Smooth muscle cell of the brain vasculature (primary cell): ENCODE data around the gene TRIM8.
"Not testable (repeated sequence)": the region's sequence is repeated elsewhere in the genome, so short reads cannot be mapped to it uniquely, and the experiment has no call there.

Source experiments
- DNase-seq: peaks from one replicate; pipeline ENCODE4 v3.0.0-alpha.2; 2012; ENCODE audit warnings: low read depth, low spot score

The TRIM8 gene

DNA sequence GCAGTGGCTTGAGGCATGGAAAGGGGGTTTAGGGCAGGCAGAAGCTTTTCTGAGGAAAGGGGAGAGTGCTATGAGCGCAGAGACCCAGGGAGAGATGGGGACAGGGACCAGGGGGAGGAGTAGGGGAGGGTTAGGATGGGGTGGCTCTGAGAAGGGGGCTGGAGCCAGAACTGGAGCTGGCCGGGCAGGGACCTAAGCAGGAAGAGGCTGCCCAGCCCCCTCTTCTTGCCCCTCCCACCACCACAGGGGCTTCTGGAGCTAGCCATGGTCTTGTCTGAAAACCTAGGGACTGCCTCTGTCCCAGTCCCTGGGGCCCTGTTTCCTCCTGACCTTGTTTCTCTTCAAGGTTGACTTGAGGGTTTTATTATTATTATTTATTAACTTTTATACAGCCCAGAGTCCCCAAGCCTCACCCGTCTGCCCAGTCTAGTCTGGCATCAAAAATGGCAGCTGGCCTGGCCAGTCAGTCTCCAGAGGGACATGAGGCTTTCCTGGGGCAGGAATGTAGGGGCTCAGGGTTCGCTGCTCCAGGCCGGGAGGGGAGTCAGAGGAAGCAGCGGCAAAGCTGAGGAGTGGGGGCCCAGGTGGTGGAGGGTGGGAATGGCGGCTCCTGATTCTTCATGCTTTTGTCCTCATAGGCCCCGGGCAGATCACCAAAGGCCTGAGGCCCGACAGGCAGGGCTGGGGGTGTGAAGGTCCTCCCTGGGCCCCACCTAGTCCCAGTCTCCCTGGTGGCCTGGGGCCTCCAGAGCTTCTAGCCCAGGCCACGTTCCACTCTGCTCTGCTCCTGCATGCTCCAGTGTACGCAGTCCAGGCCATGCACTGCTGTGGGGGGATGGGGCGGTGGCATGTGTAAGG lies 5.7 kb downstream of the TRIM8 start:
- DNase-seq: no peak

DNA sequence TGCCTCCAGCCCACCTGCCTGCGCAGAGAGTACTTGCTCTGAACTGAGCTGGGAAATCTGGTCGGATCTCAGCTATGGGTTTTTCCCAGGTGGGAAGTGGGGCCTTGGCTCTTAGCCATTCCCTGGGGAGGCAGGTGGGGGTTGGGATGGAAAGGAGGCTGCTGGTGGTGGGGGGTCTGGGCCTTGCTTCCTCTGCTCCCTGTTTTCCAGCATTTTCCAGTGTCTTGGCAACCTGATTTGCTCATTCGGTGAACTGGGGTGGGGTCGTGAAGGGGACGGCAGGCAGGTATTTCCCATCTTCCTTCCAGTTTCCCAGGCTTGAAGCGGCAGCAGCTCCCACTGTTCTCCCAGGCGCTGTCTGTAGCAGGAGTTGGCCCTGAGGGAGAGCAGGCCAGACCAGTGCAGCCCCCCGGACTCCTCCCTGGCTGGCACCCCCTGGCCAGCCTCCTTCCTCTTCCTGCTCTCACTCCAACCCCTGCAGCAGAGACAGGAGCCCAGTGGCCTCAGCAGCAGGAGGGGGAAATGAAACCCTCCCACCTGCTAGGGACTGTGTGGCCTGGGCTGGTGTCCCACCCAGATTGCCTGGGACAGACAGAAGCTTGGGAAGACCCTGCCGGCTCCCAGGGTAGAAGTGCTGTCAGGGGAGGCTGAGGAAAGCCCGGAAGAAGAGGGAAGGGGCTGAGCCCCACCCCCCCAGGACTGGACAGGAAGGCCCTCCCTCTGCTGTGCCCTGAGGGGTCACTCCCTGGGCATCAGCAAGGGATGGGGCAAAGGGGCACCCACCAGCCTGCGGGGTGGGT lies 6.6 kb downstream of the TRIM8 start:
- no peak for DNase-seq

DNA sequence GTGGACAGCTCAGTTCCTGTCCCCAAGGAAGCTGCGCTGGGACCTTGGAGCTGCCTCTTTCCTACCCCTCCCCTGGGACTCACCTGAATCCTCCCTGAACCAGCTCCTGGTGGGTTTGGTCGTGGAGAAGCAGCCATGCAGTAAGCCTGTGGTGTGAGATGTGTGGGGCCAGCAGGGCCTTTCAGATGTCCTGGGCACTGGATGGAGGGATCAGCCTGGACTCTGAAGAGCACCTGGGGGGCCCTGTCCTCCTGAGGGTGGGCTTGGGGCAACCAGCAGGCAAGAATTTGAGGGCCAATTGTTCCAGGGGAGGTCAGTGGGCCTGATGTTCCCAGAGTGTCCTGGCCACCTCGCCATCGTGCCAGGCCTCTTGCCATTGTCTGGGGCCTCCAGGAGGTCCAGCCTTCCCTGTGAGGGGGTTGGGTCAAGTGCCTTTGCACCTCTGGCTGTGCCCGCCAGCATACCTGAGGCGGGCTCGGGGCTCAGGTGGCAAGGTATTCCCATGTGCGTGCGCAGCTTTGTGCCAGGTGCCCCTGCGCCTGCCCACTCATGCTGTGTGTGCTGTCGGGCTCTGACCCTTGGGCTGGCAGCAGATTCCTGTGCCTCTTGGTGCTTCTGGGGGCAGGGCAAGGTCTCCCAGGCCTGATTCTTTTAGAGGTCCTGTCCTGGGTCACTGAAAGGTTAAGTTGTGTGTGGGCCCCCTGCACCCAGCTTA lies 7.3 kb downstream of the TRIM8 start:
- no peak for DNase-seq

DNA sequence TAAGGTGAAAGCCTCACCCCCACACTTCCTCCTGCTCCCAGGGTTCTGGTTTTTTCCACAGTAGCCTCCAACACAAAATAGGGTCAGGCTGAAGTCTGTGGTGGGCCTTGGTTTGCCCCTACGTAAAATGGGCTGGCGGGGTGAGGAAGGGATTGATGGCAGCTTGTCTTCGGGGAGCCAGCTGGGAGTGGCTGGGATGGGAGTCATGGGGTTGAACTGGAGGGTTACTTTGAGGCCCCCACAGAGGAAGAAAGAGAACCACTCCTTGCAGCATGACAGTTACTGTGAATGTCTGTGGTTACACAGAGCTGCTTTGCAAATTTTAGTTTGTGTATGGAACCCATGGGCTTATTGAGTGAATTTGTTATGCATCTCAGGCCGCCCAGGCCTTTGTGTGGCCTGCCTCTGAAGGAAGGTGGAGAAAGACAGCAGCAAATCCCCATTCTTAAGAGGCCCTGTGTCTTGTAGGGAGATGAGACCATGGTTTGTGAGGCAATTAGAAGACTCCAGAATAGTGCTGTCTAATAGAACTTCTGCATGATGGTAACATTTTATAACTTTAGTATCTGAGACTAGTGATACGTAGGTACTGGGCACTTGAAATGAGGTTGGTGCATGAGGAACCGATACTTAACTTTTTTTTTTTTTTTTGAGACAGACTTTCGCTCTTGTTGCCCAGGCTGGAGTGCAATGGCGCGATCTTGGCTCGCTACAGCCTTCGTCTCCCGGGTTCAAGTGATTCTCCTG lies 8.1 kb downstream of the TRIM8 start:
- DNase-seq: no peak

DNA sequence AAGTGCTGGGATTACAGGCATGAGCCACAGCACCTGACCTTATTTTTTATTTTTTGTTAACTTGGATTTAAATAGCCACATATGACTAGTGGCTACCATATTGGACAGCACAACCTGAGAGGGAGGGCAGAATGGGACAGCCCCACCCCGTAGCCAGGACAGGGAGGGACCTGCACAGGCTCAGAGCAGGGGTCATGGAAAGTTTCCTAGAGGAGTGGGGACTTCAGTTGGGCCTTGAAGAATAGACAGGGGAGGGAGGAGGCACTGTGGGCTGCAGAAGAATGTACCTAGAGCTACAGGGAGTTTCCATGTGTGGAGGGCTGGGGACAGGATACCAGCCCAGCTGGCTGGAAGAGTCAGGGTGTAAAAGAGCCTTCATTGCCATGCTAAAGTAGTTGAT lies 8.8 kb downstream of the TRIM8 start:
- no peak for DNase-seq

DNA sequence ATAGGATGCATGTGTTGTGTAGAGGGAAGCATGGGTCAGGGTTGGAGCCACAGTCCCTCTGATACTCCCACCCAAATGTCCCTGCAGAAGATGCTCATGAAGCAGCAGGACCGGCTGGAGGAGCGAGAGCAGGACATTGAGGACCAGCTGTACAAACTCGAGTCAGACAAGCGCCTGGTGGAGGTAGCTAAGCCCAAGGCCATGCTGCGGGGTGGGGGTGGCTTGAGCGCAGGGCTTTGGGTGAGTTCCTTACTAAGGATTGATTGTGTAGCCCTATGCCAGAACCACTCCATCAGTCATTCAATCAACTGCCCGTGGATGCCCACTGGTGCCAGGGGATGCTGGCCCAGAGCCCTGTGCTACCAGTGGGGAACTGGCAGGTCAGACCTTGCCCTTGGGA lies 10.3 kb downstream of the TRIM8 start:
- DNase-seq: no peak

DNA sequence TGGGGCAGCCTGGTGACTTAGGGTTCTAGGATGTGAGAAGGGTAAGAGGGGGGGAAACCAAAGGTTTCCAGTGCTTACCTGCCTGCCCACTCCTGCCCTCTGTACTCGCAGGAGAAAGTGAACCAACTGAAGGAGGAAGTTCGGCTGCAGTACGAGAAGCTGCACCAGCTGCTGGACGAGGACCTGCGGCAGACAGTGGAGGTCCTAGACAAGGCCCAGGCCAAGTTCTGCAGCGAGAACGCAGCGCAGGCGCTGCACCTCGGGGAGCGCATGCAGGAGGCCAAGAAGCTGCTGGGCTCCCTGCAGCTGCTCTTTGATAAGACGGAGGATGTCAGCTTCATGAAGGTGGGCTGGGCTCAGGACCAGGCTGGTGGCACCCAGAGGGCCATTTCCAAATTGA lies 10.7 kb downstream of the TRIM8 start:
- no peak for DNase-seq

DNA sequence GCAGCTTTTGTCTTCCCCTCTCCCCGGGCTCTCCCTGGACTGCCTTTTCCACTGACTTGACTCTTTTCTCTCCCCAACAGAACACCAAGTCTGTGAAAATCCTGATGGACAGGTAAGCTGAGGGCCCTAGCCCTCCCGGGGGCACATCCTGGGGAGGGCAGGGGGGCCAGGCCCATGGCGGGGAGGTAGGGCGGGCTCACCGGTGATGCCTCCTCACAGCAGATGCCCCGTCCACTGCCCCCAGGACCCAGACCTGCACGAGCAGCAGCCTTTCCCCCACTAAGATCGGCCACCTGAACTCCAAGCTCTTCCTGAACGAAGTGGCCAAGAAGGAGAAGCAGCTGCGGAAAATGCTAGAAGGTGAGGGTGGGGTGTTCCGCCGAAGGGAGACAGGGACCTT lies 11.7 kb downstream of the TRIM8 start:
- no peak for DNase-seq

DNA sequence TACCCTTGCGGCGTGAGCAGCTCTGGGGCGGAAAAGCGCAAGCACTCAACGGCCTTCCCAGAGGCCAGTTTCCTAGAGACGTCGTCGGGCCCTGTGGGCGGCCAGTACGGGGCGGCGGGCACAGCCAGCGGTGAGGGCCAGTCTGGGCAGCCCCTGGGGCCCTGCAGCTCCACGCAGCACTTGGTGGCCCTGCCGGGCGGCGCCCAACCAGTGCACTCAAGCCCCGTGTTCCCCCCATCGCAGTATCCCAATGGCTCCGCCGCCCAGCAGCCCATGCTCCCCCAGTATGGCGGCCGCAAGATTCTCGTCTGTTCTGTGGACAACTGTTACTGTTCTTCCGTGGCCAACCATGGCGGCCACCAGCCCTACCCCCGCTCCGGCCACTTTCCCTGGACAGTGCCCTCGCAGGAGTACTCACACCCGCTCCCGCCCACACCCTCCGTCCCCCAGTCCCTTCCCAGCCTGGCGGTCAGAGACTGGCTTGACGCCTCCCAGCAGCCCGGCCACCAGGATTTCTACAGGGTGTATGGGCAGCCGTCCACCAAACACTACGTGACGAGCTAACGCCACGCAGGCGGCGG lies 12.6 kb downstream of the TRIM8 start:
- no peak for DNase-seq

DNA sequence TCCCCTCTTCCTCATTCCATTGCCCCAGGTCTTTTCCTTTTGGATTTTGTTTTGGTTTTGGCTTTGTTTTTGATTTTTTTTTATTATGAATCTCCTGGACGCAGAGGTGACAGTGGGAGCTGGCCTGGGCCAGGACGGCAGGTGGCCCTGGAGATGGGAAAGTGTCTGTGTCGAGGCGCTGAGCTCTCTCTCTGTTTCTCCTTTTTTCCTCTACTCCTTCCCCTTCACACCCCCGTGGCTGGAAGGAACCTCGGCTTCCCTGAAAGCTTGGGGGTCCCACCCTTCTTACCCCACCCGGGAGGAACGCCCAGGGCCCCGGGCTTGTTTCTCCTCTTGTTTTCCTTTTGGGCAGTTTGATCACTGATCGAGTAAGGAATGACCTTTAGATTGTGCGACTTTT lies 13.2 kb downstream of the TRIM8 start:
- no peak for DNase-seq

DNA sequence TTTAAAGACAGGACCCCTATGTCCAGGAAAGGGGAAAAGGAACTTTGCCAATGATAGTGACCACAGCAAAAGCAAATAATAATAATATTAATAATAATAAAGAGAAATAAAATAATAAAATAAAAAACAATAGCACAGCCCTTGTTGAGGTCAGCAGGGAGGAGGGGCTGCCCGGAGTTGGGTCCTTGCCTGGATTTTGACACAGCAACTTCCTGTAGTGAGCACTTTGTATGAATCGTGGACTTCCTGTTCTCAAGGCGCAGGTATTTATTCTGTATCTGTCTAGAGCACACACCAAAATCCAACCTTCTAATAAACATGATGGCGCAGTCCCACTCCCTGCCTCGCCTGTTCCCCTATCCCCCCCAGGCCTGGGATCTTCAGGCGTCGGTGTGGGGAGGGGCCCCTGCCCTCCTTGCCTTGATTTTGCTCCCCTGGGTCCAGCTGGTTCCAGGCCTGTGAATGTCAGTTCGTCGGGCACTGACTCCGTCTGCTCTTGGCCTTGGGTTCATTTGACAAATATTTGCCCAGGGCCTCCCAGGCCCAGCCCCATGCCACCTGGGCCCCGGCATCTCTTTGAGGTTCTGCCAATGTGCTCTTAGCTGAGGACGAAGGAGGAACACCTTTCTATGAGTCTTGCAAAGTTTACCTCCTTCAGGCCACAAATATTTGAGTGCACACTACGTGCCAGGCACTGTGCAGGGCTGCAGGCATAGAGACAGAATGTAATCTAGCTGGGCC lies 13.9 kb downstream of the TRIM8 start:
- DNase-seq: no peak

DNA sequence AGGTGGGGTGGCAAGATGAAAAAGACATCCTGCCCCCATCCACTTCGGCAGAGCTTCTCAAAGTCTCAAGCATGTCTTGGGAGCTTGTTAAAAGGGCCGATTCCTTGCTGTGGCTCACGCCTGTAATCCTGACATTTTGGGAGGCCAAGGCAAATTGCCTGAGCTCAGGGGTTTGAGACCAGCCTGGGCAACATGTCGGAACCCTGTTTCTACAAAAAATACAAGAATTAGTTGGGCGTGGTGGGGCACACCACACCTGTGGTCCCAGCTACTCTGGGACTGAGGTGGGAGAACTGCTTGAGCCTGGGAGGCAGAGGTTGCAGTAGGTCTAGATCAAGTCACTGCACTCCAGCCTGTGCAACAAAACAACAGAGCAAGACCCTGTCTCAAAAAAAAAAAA lies 14.5 kb downstream of the TRIM8 start:
- no peak for DNase-seq

DNA sequence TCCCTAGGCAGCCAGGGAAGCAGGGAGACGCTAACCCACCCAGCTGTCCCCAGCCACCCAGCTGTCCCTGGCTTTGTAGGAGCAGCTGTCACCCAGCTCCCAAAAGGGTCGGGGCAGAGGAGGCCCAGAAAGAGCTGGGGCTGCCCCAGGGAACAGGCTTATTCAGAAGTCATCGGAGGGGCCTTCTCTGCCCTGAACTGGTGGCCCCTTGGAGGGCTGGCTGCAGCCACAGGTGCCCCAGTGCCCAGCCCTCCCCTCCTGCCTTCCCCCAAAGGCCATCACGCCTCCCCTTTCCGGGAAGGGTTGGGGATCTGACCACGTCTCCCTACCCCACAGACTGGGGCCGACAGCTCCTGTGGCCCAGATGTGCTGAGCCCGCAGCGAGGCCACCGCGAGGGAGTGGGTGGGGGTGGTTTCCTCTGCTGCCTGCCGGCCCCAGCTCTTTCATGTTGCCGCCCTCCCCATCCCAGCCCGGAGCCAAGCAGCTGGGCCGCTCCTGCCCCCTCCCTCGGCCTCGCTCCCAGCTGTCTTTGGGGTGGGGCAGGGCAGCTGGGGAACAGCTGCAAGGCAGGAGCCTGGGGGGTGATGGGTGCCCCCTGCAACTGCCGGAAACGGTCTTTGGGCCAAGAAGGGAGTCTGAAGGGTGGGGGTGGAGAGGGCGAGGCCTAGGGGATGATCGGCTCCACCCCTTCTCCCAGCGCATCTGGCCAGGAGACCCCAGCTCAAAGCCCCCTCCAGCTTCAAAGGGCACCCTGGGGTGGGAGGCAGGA lies 16.8 kb downstream of the TRIM8 start:
- DNase-seq: no peak

DNA sequence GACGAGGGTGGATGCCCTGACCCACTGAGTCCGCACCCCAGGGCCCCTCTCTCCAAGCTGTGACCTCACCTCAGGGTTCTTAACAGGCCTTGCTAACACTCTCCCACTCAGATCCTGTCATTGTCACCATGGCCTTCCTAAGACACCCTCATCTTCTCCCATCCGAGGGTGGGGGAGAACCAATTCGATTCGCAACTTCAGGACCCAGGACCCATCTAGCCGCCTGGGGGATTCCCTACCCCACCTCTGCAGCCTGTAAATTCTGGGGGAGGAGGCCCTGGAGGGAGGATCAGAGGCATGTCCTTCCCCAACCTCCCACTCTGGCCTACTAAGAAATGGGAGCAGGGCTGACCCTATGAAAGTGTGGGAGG lies 17.4 kb downstream of the TRIM8 start:
- DNase-seq: no peak

DNA sequence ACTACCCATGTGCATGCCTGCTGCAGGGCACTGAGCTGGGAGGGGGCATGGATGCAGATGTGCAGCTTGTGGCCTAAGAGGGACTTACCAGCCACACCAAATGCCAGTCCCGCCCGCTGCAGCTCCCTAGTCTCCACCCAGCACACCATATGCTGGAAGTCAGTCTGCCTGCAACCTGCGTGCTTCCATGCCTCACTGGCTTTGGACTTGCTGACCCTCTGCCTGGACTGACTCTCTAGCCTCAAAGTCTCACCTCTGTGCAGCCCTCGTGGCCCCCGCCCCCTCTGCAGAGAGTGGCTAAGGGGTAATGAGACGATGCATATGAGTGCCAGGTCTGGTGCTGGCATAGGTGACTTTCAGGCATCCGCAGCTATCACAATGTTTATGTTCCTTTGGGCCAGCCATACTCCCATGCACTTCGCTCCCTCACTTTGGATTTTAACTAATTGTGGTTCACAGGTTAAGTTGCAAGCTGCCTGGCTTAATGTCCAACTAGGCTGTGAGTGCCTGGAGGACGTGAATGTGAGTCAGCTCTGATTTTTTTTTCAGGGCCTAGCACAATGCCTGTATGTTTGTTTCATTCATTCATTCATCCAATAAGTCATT lies 21.7 kb downstream of the TRIM8 start:
- DNase-seq: no peak

DNA sequence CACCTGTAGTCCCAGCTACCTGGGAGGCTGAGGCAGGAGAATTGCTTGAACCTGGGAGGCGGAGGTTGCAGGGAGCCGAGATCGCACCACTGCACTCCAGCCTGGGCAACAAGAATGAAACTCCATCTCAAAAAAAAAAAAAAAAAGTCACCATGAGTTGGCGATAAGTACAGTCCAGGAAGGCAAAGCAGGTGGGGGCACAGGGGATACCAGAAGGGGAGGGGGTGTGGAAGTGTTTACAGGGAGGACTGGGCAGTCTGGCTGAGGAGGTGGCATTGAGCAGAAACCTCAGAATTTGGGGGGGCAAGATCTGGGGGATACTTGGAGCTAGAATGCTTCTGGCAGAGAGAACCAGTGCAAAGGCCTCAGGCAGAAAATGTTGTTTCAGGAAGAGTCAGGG lies 23.1 kb downstream of the TRIM8 start:
- DNase-seq: not testable (repeated sequence)

DNA sequence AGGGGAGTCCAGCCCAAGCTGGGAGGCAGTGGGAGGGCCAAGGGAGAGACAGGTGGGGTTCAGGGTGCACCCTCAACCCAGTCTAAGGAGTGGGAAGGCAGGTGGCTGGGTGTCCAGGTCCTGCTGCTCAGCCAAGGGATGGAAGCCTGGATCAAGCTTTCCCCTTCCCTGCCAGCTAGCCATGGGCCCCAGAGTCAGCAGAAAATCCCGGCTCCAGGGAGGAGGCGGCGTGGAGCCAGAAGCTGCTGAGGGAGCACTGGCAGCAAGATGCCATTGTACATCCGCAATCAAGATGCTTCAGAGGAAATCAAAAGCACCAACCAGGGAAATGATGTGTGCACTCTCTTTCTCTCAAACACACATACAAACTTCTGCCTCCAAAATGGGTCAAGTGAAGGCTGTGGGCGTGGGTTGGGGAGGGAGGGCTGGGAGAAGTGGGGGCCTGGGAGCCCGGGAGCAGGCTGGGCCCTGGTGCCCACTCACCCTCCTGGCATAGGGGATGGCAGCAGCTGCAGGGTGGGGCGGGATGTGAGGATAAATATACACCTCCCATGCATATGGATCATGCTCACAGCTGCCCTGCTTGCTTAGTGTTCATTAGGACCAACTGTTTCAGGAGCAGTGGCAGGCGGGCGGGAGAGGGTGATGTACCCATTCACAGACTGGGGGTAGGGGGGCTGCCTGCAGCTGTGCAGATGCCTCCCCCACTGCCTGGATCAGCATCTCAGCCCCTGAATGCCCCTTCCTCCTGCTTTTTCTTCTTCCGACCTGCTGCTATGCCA lies 24.2 kb downstream of the TRIM8 start:
- DNase-seq: no peak

DNA sequence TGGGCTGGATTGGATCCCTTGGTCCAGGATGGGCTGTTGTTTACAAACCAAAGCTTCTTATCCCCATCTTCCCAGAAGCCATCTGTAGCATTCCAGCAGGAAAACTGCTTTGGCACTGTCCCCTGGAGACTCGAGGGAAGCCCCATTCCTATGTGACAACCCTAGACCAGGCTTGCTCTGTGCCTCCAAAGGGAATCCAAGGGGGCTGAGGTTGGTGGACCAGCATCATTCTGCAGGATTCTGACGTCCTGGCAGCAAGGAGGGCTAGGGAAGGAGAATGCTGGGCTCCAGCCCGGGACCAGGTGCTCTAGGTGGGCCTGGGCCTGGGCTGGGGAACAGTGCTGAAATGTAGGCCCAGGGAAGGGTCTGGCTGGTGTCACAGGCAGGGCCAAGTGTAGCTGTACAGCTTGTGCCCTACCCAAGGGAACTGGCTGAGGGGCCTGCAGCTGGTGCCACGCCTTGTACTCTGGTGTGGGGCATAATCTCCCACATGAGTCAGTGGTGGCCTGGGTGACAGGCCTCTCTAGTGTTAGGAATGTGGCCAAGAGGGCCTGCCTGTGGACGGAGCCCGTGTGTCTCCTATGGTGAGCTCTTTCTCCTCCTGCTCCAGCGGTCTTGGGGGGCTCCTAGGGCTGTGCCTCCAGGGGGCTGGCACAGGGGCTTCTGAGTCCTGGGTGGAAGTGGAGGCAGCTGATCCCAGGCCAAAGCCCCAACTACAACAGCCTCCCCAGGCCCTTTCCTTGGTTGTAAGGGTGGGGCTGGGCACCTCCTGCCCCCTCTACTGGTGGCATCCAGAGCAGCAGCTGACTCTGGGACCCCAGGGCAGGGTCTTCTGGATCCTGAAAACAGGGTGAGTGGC lies 25.2 kb downstream of the TRIM8 start:
- DNase-seq: no peak
